Activated naive CD4-positive, alpha-beta T cell treated with anti-CD3 and anti-CD28 coated beads, Interleukin-2, amount 50 U/mL, for 72 hours (primary cell): ENCODE data around the gene MZT2B. TPM values are rescaled to one million over a fixed set of nuclear protein-coding genes. Genes with fewer than 3 reads are reported as not detected.
"Not testable (repeated sequence)": the region's sequence is repeated elsewhere in the genome, so short reads cannot be mapped to it uniquely, and the experiment has no call there.

Experiments
- ATAC-seq, 2 donors: fragments of 150-1000 bp; cut with Tn5 transposase; 2 replicates each; pipeline ENCODE4 v1.10.0; 2021; ENCODE audit warnings: mild to moderate bottlenecking in 2 of 2, moderate library complexity in 2 of 2
- DNase-seq, 2 donors: peaks; one replicate each; pipeline ENCODE4 v3.0.0; 2021 to 2022; ENCODE audit warnings: low spot score in 2 of 2
- H3K27ac Mint-ChIP-seq, 2 donors: one replicate each; pipeline ENCODE4 v1.8.0; 2022; ENCODE audit warnings: mild to moderate bottlenecking in 2 of 2, mixed read lengths in 2 of 2
- H3K36me3 Mint-ChIP-seq, 2 donors: one replicate each; pipeline ENCODE4 v1.8.0; 2022; ENCODE audit warnings: mixed read lengths in 2 of 2
- H3K9me3 Mint-ChIP-seq, 2 donors: one replicate each; pipeline ENCODE4 v1.8.0; 2022; ENCODE audit warnings: mixed read lengths in 2 of 2
- total RNA-seq, 2 donors: library from RNA; stranded (reverse); gene quantifications; one replicate each; pipeline ENCODE4 v1.2.3, GENCODE V29; 2022

The MZT2B gene
- total RNA-seq: 100 to 1,000 TPM; 392 to 450 TPM

DNA sequence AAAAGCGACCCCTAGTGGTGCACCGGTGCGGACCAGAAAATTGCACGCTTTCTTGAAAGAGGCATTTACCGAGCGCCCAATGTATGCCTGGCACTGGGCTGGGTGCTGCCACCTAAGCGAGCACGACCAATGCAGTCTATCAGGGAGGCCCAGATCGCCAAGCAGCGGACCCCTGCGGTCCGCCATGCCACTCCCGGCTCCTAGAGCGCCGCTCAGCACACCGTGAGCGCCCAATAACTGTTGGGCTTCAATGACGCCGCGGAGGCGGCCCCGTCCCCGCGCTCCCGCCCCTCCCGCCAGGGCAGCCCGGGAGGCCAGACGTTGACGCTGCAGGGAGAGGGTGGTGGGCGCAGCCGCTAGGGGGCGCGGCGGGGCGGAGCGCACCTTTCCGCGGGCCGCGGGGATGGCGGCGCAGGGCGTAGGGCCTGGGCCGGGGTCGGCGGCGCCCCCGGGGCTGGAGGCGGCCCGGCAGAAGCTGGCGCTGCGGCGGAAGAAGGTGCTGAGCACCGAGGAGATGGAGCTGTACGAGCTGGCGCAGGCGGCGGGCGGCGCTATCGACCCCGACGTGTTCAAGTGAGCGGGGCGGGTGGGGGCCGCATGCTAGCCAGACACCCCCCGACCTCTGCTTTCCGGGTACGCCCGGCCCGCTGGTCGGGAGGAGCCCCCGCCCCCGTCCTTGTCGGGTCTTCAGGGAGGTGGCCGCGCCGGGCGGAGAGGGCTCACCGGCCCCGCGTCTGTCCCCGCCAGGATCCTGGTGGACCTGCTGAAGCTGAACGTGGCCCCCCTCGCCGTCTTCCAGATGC is at the start of gene MZT2B:
Gene MZT2B (plus strand): TSS at position 383 of the 803 bp plus-strand sequence. CDS start 21 bp downstream, at position 404.
- ATAC-seq (peak; percentile 87 to 91), DNase-seq (peak; percentile 93 to 94)
- not testable (repeated sequence) for H3K9me3 Mint-ChIP-seq
- peaks cover 12 to 22% of the 10 kb centered on the region in 2 donors for H3K36me3 Mint-ChIP-seq
- peak within 1 kb of the TSS; percentile 97 to 98 for H3K27ac Mint-ChIP-seq

DNA sequence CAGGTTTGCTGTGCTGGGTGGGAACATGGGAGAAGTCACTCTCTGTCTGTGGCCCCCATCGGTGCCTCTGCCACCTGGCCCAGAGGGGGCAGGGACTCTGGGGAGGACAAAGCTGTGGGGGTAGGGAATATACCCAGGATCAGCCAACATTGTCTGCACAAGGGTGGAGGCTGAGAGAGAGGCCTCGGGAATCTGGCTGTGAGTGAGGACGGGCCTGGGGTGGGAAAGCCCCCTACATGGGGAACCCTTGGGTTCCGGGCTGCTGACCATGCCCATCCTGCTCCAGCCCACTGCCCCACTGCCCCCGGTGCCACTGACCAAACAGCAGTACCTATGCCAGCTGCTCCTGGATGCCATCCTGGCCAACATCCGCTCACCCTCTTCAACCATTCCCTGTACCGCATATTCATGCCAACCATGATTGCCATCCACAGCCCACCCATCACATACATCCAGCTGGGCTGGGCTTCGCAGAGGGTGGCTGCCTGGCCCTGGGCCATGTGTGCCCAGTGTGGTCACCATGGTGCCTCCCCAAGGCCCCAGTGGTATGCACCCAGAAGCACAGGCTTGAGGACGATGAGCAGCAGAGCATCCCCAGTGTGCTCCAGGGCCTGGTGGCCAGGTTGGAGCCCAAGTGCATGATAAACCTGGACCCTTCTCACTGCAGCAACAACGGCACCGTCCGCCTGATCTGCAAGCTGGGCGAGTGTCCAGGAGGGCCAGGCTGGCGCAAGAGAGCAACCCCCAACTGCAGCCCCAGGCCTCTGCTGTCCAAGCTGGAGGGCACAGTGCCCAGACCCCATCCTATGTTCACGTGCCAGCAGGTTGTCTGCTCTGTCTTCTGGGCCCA is 46.1 kb upstream of the MZT2B start:
- no peak for ATAC-seq
- DNase-seq: no peak
- H3K27ac Mint-ChIP-seq: no peak overlapping the region
- no peaks in the 10 kb centered on the region for H3K36me3 Mint-ChIP-seq
- H3K9me3 Mint-ChIP-seq: no peaks in the 10 kb centered on the region

GRCh38 chr2:130136546-130136945 is 45.5 kb upstream of the MZT2B start:
- DNase-seq, ATAC-seq, H3K36me3 Mint-ChIP-seq, H3K9me3 Mint-ChIP-seq, H3K27ac Mint-ChIP-seq: not testable (repeated sequence)

GRCh38 chr2:130137118-130137517 is 44.9 kb upstream of the MZT2B start:
- H3K27ac Mint-ChIP-seq, ATAC-seq, H3K9me3 Mint-ChIP-seq, DNase-seq, H3K36me3 Mint-ChIP-seq: not testable (repeated sequence)

- not testable (repeated sequence) for H3K36me3 Mint-ChIP-seq, DNase-seq, H3K9me3 Mint-ChIP-seq, H3K27ac Mint-ChIP-seq, ATAC-seq
Measured at GRCh38 chr2:130138326-130138725, 43.7 kb upstream of the MZT2B start.

GRCh38 chr2:130138841-130139251 is 43.2 kb upstream of the MZT2B start:
- H3K36me3 Mint-ChIP-seq, H3K27ac Mint-ChIP-seq, ATAC-seq, H3K9me3 Mint-ChIP-seq, DNase-seq: not testable (repeated sequence)

- H3K36me3 Mint-ChIP-seq, ATAC-seq, H3K9me3 Mint-ChIP-seq, H3K27ac Mint-ChIP-seq, DNase-seq: not testable (repeated sequence)
Measured at GRCh38 chr2:130139331-130140280, 42.5 kb upstream of the MZT2B start.

DNA sequence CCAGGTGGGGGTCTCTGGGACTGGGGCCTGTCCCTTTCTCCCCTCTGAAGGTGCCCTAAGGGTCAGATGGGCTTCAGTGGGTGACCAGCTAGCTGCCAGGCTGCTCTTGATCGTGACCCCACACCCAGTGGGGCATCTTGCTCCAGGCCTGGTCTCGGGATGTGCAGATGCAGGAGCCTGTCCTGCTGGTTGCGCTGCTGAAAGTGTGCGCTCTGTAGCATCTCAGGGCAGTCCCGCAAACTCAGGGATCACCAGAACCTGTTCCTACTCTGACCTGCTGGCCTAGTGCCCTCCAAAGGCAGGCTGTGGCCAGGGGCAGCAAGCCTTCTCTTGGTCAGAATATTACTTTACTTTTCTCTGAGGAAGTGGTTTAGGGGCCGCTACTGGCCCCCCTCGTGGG is 41.5 kb upstream of the MZT2B start:
- not testable (repeated sequence) for H3K36me3 Mint-ChIP-seq, H3K27ac Mint-ChIP-seq, ATAC-seq, DNase-seq, H3K9me3 Mint-ChIP-seq

DNA sequence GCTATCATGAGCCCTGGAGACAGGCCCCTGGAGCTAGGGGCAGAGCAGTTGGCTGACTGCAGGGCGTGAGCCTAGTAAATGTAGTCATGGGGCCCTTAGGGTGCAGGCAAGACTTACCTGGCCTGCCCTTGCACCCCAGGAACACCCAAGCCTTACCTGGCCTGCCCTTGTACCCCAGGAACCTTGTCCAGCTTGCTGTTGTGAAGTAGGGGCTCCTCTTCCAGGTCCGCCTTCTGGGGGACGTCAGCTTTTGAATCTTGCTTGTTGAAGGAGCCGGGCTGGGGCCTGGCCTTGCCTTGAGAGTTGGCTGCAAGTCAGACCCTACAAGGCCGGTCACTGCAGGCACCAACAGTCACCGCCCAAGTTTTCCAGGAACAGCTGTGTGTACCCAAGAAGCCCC is 41.1 kb upstream of the MZT2B start:
- DNase-seq, H3K9me3 Mint-ChIP-seq, ATAC-seq, H3K36me3 Mint-ChIP-seq, H3K27ac Mint-ChIP-seq: not testable (repeated sequence)

- ATAC-seq, DNase-seq, H3K27ac Mint-ChIP-seq, H3K9me3 Mint-ChIP-seq, H3K36me3 Mint-ChIP-seq: not testable (repeated sequence)
Measured at GRCh38 chr2:130141645-130142370, 40.3 kb upstream of the MZT2B start.

GRCh38 chr2:130142396-130143265 is 39.4 kb upstream of the MZT2B start:
- H3K9me3 Mint-ChIP-seq, H3K36me3 Mint-ChIP-seq, H3K27ac Mint-ChIP-seq, DNase-seq, ATAC-seq: not testable (repeated sequence)

DNA sequence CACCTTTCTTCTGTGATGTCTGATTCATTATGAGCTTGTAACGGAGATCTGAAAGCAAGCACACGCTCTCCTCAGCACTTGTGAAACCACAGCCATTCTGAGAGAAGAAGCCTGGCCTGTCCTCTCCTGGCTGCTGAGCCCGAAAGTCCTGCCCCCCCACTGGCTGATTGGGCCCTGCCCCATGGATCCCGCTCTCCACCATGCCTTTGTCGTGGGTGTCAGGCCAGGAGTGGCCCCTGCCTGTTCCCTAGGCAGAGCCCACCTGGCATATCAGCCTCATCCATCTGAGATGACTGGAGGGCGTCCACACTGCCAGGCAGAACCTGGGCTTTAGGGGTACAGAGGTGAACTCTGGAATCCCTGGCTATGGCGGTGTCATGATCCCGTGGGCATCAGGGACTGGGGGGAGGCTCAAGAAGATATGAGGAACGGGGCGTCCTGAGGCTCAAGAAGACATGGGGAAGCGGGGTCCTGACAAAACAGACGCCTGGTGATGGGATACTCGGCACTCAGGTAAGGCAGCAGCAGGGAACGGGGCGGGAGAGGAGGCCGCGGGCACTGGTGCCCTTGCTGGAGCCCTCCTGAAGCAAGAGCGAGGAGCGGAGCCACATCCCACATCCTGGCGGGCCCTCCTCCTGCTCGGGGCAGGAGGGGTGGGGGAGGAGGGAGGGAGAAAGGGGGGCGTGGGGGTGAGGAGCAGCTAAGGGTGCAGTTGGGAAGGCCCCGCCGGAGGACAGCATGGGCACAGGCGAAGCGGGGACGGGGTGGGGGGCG is 38.6 kb upstream of the MZT2B start:
- H3K36me3 Mint-ChIP-seq, ATAC-seq, H3K9me3 Mint-ChIP-seq, H3K27ac Mint-ChIP-seq, DNase-seq: not testable (repeated sequence)

DNA sequence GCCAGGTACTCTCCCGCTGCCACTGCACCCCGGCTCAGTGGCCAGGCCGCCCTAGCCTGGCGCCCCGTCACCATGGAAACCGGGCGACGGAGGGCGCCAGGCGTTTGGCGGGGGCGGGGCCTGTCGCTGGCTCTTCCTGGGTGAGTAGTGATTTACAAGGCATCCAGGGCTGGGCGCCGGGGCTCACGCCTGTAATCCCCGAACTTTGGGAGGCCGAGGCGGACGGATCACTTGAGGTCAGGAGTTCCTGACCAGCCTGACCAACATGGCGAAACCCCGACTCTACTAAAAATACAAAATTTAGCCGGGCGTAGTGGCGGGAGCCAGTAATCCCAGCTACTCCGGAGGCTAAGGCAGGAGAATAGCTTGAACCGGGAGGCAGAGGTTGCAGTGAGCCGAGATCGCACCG is 37.1 kb upstream of the MZT2B start, which contains the start of gene CCDC74B:
Gene CCDC74B (minus strand): TSS at position 107 of the 409 bp plus-strand sequence. CDS start 116 bp downstream, outside the sequence.
- H3K27ac Mint-ChIP-seq: peak within 1 kb of the TSS in 1 of 2 donors; percentile 39

GRCh38 chr2:130148515-130148914 is 33.5 kb upstream of the MZT2B start:
- not testable (repeated sequence) for H3K36me3 Mint-ChIP-seq, H3K9me3 Mint-ChIP-seq, DNase-seq, H3K27ac Mint-ChIP-seq, ATAC-seq

More for the DNA sequence above, 37.1 kb upstream of the MZT2B start, which contains the start of gene CCDC74B:
- ATAC-seq (peak; percentile 85 to 93), DNase-seq (peak; percentile 58 to 70)
- H3K9me3 Mint-ChIP-seq, H3K36me3 Mint-ChIP-seq: not testable (repeated sequence)
